GM12874 (cell line): ENCODE data around the gene ARHGEF2.

Experiments used
- CTCF ChIP-seq: IDR thresholded peaks from 2 replicates; pipeline ENCODE4 v1.5.1; 2011; ENCODE audit warnings: low read depth, mild to moderate bottlenecking, control low read depth, low read length, moderate library complexity; ENCODE audit not compliant: insufficient read depth

Gene ARHGEF2

GRCh38 chr1:155934097-155934935 lies 44.0 kb downstream of the ARHGEF2 start, which contains the start of gene KHDC4:
Gene KHDC4 (minus strand): TSS chr1:155934413. CDS start chr1:155934373, 40 bp downstream.
- 0 out of 2 replicates have a peak, but pooled peaks have one; percentile 22 for TF ChIP-seq CTCF

- TF ChIP-seq CTCF, result no peak
Measured at GRCh38 chr1:155933591-155934096, 44.7 kb downstream of the ARHGEF2 start.

- no peak for TF ChIP-seq CTCF
Measured at GRCh38 chr1:155932487-155932886, 45.9 kb downstream of the ARHGEF2 start.

DNA sequence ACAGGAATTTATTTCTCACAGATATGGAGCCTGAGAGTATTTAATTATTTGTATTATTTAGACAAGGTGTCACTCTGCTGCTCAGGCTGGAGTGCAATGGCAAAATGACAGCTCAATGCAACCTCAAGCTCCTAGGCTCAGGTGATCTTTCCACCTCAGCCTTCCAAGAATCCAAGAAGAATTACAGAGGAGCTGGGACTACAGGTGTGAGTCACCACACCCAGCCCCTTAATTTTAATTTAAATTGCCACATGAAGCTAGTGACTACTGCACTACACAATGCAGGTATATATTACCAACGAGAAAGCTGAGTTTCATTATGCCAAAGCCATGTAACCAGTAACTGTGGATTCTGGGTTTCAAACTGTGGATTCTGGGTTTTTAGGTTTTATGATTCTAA lies 46.3 kb downstream of the ARHGEF2 start:
- no peak for TF ChIP-seq CTCF

- no peak for TF ChIP-seq CTCF
Measured at GRCh38 chr1:155931332-155932038, 46.9 kb downstream of the ARHGEF2 start.

- no peak for TF ChIP-seq CTCF
Measured at GRCh38 chr1:155929057-155929456, 49.3 kb downstream of the ARHGEF2 start.

- no peak for TF ChIP-seq CTCF
Measured at GRCh38 chr1:155925506-155925905, 52.8 kb downstream of the ARHGEF2 start.
